IMR-90 (cell line): ENCODE data around the gene PELI3. TPM values are rescaled to one million over a fixed set of nuclear protein-coding genes. Genes with fewer than 3 reads are reported as not detected.

Source experiments
- ATAC-seq: fragments of 200-7000 bp; cut with Tn5 transposase; 2 replicates; pipeline ENCODE4 v1.9.1; 2020; ENCODE audit warnings: low read depth, mild to moderate bottlenecking, moderate library complexity
- BruUV-seq: library from RNA; stranded (reverse); fragments of 400-500 nt; replicated peaks from 2 replicates; lab custom pipeline; 2021; lab: Mats Ljungman, UMichigan
- CTCF ChIA-PET: fragments of 300-600 bp; formaldehyde crosslinking; extraction: SDS; loops from one replicate; lab custom pipeline; 2021; ENCODE audit warnings: antibody characterized with exemption; lab: Yijun Ruan, JAX
- POLR2A ChIA-PET: fragments of 300-600 bp; sonication (Branson Sonifier 250); formaldehyde crosslinking; loops from one replicate; lab custom pipeline; 2022; ENCODE audit warnings: antibody characterized with exemption; ENCODE audit not compliant: unreplicated experiment; lab: Charles Lee
- DNase-seq: peaks from one replicate; pipeline ENCODE4 v3.0.0; 2013
- H2AFZ ChIP-seq: replicated peaks from 2 replicates; pipeline ENCODE3; 2013; ENCODE audit warnings: low read length, mild to moderate bottlenecking; ENCODE audit not compliant: poor library complexity
- H2AK5ac ChIP-seq: 2 replicates; pipeline ENCODE4 v1.6.1; 2013; ENCODE audit warnings: low read depth, low read length, inconsistent platforms
- H2AK9ac ChIP-seq: replicated peaks from 2 replicates; pipeline ENCODE3; 2013; ENCODE audit warnings: mild to moderate bottlenecking, low read depth, low read length, moderate library complexity; ENCODE audit not compliant: poor library complexity
- H2BK120ac ChIP-seq: 2 replicates; pipeline ENCODE4 v1.6.1; 2013; ENCODE audit warnings: low read depth, low read length, inconsistent platforms
- H2BK15ac ChIP-seq: 3 replicates; pipeline ENCODE4 v1.6.1; 2013; ENCODE audit warnings: low read depth, low read length, inconsistent platforms
- H2BK20ac ChIP-seq: 2 replicates; pipeline ENCODE4 v1.6.1; 2013; ENCODE audit warnings: low read depth, mild to moderate bottlenecking, inconsistent platforms, low read length, moderate library complexity
- H2BK5ac ChIP-seq: 2 replicates; pipeline ENCODE4 v1.6.1; 2013; ENCODE audit warnings: mild to moderate bottlenecking, low read depth, low read length, inconsistent platforms; ENCODE audit not compliant: poor library complexity, severe bottlenecking
- H3K14ac ChIP-seq: replicated peaks from 2 replicates; pipeline ENCODE4 v1.6.1; 2013; ENCODE audit warnings: low read depth, low read length, inconsistent platforms
- H3K18ac ChIP-seq: 2 replicates; pipeline ENCODE4 v1.6.1; 2013; ENCODE audit warnings: low read depth, low read length, control low read depth
- H3K23ac ChIP-seq: 2 replicates; pipeline ENCODE4 v1.6.1; 2013; ENCODE audit warnings: low read depth, low read length, inconsistent platforms
- H3K27ac ChIP-seq: 2 replicates; pipeline ENCODE4 v1.5.1; 2013; ENCODE audit warnings: mild to moderate bottlenecking, control low read depth, low read length; ENCODE audit not compliant: insufficient read depth
- H3K27me3 ChIP-seq: 2 replicates; pipeline ENCODE4 v1.6.1; 2013; ENCODE audit warnings: low read length; ENCODE audit not compliant: control insufficient read depth, insufficient read depth
- H3K36me3 ChIP-seq: 2 replicates; pipeline ENCODE4 v1.6.1; 2013; ENCODE audit warnings: low read length, mixed read lengths; ENCODE audit not compliant: control insufficient read depth, insufficient read depth
- H3K4ac ChIP-seq: 2 replicates; pipeline ENCODE4 v1.6.1; 2013; ENCODE audit warnings: low read depth, low read length, inconsistent platforms
- H3K4me1 ChIP-seq: 2 replicates; pipeline ENCODE4 v1.6.1; 2013; ENCODE audit warnings: low read length, mixed read lengths; ENCODE audit not compliant: control insufficient read depth, insufficient read depth
- H3K4me2 ChIP-seq: 2 replicates; pipeline ENCODE4 v1.6.1; 2013; ENCODE audit warnings: low read depth, mild to moderate bottlenecking, control low read depth, low read length, moderate library complexity
- H3K4me3 ChIP-seq: 2 replicates; pipeline ENCODE4 v1.5.1; 2013; ENCODE audit warnings: low read depth, mild to moderate bottlenecking, control low read depth, low read length, moderate library complexity; ENCODE audit not compliant: insufficient read depth
- H3K56ac ChIP-seq: 2 replicates; pipeline ENCODE4 v1.6.1; 2013; ENCODE audit warnings: low read length, inconsistent platforms; ENCODE audit not compliant: insufficient read depth; ENCODE audit errors: extremely low read depth
- H3K79me1 ChIP-seq, 2 experiments: 2 replicates each; pipeline ENCODE4 v1.6.1; 2013; ENCODE audit warnings: low read length in 2 of 2, inconsistent platforms in 1 of 2, low read depth in 1 of 2
- H3K9ac ChIP-seq: 2 replicates; pipeline ENCODE4 v1.6.1; 2013; ENCODE audit warnings: low read depth, low read length, control low read depth
- H3K9me1 ChIP-seq: 2 replicates; pipeline ENCODE4 v1.6.1; 2013; ENCODE audit warnings: low read length, inconsistent platforms; ENCODE audit not compliant: insufficient read depth
- H3K9me3 ChIP-seq: 2 replicates; pipeline ENCODE4 v1.6.1; 2013; ENCODE audit warnings: low read length; ENCODE audit not compliant: control insufficient read depth, insufficient read depth
- H4K20me1 ChIP-seq: 2 replicates; pipeline ENCODE4 v1.6.1; 2013; ENCODE audit warnings: low read length, inconsistent platforms; ENCODE audit not compliant: insufficient read depth
- H4K5ac ChIP-seq: 2 replicates; pipeline ENCODE4 v1.6.1; 2013; ENCODE audit warnings: mild to moderate bottlenecking, low read depth, low read length, control low read depth
- H4K8ac ChIP-seq, 2 experiments: 2 replicates each; pipeline ENCODE4 v1.6.1; 2013; ENCODE audit warnings: low read depth in 2 of 2, low read length in 2 of 2, control low read depth in 1 of 2, inconsistent platforms in 1 of 2
- H4K91ac ChIP-seq: 2 replicates; pipeline ENCODE4 v1.6.1; 2013; ENCODE audit warnings: low read depth, low read length, inconsistent platforms; ENCODE audit not compliant: insufficient read depth
- ELK1 ChIP-seq: fragments of 150-350 bp; IDR thresholded peaks from 2 replicates; pipeline ENCODE4 v1.6.1; 2016; ENCODE audit warnings: low read depth, mild to moderate bottlenecking, low read length, moderate library complexity, borderline replicate concordance
- MXI1 ChIP-seq: IDR thresholded peaks from 2 replicates; pipeline ENCODE4 v1.6.1; 2012; ENCODE audit warnings: low read depth, mild to moderate bottlenecking, low read length, moderate library complexity, borderline replicate concordance
- SMC3 ChIP-seq: fragments of 150-350 bp; IDR thresholded peaks from 2 replicates; pipeline ENCODE4 v1.6.1; 2016; ENCODE audit warnings: low read depth, mild to moderate bottlenecking, antibody characterized with exemption, low read length, moderate library complexity
- WGBS, 2 experiments: methylation state at CpG; one replicate each; pipeline versions ENCODE4 v1.1.5 to v1.1.7; 2013; ENCODE audit warnings: missing lambda C conversion rate in 2 of 2; ENCODE audit not compliant: insufficient read length in 1 of 2; ENCODE audit errors: extremely low coverage in 2 of 2; 5-methylcytosine and 5-hydroxymethylcytosine counted together
- dilution Hi-C: fragments of 300-500 bp; cut with HindIII; formaldehyde crosslinking; loops from one replicate; pipeline ENCODE4 v1.14.3; 2018; ENCODE audit warnings: low sequenced_read_pairs; ENCODE audit not compliant: unreplicated experiment
- in situ Hi-C: fragments of 300-500 bp; cut with MboI; formaldehyde crosslinking; loops from 3 replicates; pipeline ENCODE4 v1.14.3; 2019; ENCODE audit warnings: low sequenced_read_pairs, inconsistent platforms, mixed read lengths
- intact Hi-C: fragments of 100-400 bp; cut with micrococcal nuclease; formaldehyde crosslinking; loops from 2 replicates; pipeline ENCODE4 v1.10.0; 2022
- polyA plus RNA-seq, 3 experiments: library from polyadenylated mRNA; depleted of rRNA; stranded (reverse); fragments of >200 nt; gene quantifications; 2 replicates each; pipeline ENCODE4 v1.2.3, GENCODE V29; 2012; ENCODE audit warnings: low replicate concordance in 1 of 3
- total RNA-seq: library from RNA; depleted of rRNA; stranded (reverse); fragments of >200 nt; gene quantifications from 2 replicates; pipeline ENCODE4 v1.2.3, GENCODE V29; 2012

PELI3 gene
- total and polyA plus RNA-seq, 2 of the 4 experiments (the other 2 are of a cell fraction): 5.0 to 6.3 TPM

- Histone ChIP-seq H2BK120ac (no peak overlapping the region), H2BK20ac (no peak overlapping the region), H4K20me1 (no peaks in the 10 kb centered on the region), H2BK15ac (no peak overlapping the region), H2BK5ac (no peak overlapping the region), H2AFZ (no peak overlapping the region), H4K91ac (no peak overlapping the region), H3K56ac (no peak overlapping the region), H3K4me3 (no peak overlapping the region), H4K5ac (no peak overlapping the region), H3K4ac (no peak overlapping the region), H3K4me2 (no peak overlapping the region), H3K18ac (no peak overlapping the region), H3K27me3 (no peaks in the 10 kb centered on the region), H3K36me3 (peaks cover 16% of the 10 kb centered on the region), H2AK9ac (no peak overlapping the region), H3K9ac (no peak overlapping the region), H2AK5ac (no peak overlapping the region), H3K23ac (no peak overlapping the region), H3K4me1 (no peaks in the 10 kb centered on the region), H3K9me3 (no peaks in the 10 kb centered on the region), H3K79me1 (no peaks in the 10 kb centered on the region; a peak in 1 of 4 replicates), H3K14ac (no peak overlapping the region), H3K27ac (no peak overlapping the region), H4K8ac (no peak overlapping the region), H3K9me1 (0 out of 2 replicates have a peak, but pooled peaks cover 7% of the 10 kb centered on the region)
- ChIA-PET POLR2A (no interaction called here), CTCF (interaction anchor here (0.6 kb wide), 1 partner anchor 72 kb away, joined by 3 read pairs; no protein-coding TSS in a partner anchor)
- no peak for DNase-seq
- intact Hi-C loops (no loop called here), dilution Hi-C loops (no loop called here), in situ Hi-C loops (no loop called here)
- WGBS, 2 experiments: no CpG with 5 or more reads among the region's 1 CpG
- no TSS peak for BruUV-seq
- no peak for TF ChIP-seq SMC3
- no peak for TF ChIP-seq MXI1
- no peak for TF ChIP-seq ELK1
- ATAC-seq: no peak
Observed at GRCh38 chr11:66505276-66505816, 38.6 kb downstream of the PELI3 start.
